ENCODE measurements around the gene IGF1R.

IGF1R gene

DNA sequence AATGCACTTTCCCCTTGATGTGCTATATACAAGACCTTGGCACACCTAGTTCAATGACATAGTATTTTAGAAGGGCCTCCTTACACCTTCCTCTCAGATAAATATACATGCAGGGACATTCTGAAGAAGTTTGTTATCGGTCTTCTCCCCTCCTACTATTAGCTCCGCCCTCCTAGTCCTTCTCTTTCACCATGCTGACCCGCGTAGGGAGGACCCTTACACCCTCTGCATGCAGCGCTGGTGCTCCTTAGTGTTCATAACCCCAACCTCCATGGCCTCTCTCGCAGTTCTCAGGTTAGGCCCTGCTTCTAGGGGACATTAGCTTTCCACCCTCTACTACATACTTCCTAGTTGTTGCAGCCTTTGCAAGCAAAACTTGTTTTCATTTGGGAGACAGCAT is 212.8 kb downstream of the IGF1R start:
- peak overlapping the region; percentile 100 for H3K27ac ChIP-seq (ENCODE audit: poor library complexity, severe bottlenecking)

DNA sequence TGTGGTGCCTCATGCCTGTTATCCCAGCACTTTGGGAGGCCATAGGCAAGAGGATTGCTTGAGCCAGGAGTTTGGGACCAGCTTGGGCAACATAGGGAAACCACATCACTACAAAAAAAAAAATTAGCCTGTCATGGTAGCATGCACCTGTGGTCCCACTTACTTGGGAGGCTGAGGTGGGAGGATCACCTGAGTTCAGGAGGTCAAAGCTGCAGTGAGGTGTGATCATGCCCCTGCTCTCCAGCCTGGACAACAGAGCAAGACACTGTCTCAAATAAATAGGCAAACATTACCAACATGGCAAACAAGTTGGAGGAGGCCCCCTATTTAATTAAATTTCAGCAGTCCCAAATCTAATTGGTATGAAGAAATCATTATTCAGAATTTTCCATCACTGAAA is 215.6 kb downstream of the IGF1R start:
- no peak overlapping the region for H3K4me3 ChIP-seq (ENCODE audit: severe bottlenecking)
- TF ChIP-seq, protein P1, sequence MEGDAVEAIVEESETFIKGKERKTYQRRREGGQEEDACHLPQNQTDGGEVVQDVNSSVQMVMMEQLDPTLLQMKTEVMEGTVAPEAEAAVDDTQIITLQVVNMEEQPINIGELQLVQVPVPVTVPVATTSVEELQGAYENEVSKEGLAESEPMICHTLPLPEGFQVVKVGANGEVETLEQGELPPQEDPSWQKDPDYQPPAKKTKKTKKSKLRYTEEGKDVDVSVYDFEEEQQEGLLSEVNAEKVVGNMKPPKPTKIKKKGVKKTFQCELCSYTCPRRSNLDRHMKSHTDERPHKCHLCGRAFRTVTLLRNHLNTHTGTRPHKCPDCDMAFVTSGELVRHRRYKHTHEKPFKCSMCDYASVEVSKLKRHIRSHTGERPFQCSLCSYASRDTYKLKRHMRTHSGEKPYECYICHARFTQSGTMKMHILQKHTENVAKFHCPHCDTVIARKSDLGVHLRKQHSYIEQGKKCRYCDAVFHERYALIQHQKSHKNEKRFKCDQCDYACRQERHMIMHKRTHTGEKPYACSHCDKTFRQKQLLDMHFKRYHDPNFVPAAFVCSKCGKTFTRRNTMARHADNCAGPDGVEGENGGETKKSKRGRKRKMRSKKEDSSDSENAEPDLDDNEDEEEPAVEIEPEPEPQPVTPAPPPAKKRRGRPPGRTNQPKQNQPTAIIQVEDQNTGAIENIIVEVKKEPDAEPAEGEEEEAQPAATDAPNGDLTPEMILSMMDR (IDR thresholded peaks at IDR 0.05; ENCODE audit: poor library complexity, severe bottlenecking): no peak
- ATAC-seq (ENCODE audit: low read depth) (no peak), DNase-seq (ENCODE audit: low spot score) (no peak)
- peak overlapping the region; percentile 100 for H3K27ac ChIP-seq (ENCODE audit: poor library complexity, severe bottlenecking)
- no peaks in the 10 kb centered on the region for H3K36me3 ChIP-seq (ENCODE audit: low read depth)
- H3K27me3 ChIP-seq (ENCODE audit: insufficient read depth, poor library complexity, severe bottlenecking): no peaks in the 10 kb centered on the region
- peaks cover 59% of the 10 kb centered on the region for H3K4me1 ChIP-seq (ENCODE audit: insufficient read depth, poor library complexity, severe bottlenecking)
- no peaks in the 10 kb centered on the region for H3K9me3 ChIP-seq (ENCODE audit: severe bottlenecking)

More for the DNA sequence above, 212.8 kb downstream of the IGF1R start:
- no peak overlapping the region for H3K4me3 ChIP-seq (ENCODE audit: severe bottlenecking)
- no peaks in the 10 kb centered on the region for H3K9me3 ChIP-seq (ENCODE audit: severe bottlenecking)
- TF ChIP-seq, protein P1 (IDR thresholded peaks at IDR 0.05; ENCODE audit: poor library complexity, severe bottlenecking): no peak
- H3K36me3 ChIP-seq (ENCODE audit: low read depth): no peaks in the 10 kb centered on the region
- DNase-seq (ENCODE audit: low spot score) (no peak), ATAC-seq (ENCODE audit: low read depth) (no peak)
- peaks cover 60% of the 10 kb centered on the region for H3K4me1 ChIP-seq (ENCODE audit: insufficient read depth, poor library complexity, severe bottlenecking)
- no peaks in the 10 kb centered on the region for H3K27me3 ChIP-seq (ENCODE audit: insufficient read depth, poor library complexity, severe bottlenecking)

DNA sequence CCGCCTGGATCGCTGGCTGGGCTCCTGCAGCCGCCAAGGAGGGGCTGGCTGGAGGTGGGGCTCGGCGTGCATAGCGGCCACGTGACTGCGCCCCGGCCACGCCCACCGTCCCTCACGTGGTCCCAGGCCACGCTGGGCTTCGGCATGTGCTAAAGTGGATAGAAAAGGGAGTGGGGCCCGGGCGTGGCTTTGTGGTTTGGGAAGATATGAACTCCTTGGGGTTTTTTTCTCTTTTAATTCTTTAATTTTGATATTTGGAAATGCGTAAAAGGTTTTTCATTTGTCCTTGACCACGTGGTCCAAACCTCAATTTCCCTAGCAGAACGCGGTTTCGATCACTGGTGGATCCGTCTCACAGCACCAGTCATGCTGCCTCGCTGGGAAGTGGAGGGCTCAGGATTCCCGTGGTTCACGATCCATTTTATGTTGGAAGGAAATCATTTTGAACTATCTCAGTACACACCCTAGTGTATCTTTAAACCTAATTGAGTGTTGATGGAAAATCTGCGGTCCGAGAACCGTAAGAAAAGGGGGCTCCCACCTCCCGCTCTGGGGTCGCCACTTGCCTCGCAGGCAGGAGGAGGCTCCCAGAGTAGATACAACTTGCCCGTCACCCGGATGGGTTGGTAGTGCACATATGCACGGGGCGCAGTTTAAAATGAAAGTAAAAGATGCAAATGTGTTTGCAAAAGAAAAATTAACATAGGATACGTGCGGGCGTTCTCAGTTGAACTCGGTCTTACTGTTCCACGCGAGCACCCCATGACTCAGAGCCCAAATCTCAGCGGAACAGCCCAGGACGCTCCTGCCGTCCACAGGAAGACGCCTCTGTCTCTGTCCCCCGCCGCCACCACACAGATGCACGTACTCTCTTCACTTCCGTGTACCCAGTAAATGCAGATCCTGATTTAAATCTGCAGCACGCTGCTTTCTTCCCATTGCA is 217.3 kb downstream of the IGF1R start:
- Histone ChIP-seq H3K36me3 (ENCODE audit: low read depth) (no peaks in the 10 kb centered on the region), H3K27me3 (ENCODE audit: insufficient read depth, poor library complexity, severe bottlenecking) (no peaks in the 10 kb centered on the region), H3K9me3 (ENCODE audit: severe bottlenecking) (no peaks in the 10 kb centered on the region), H3K4me3 (ENCODE audit: severe bottlenecking) (peak overlapping the region; percentile 21), H3K4me1 (ENCODE audit: insufficient read depth, poor library complexity, severe bottlenecking) (peaks cover 44% of the 10 kb centered on the region), H3K27ac (ENCODE audit: poor library complexity, severe bottlenecking) (peak overlapping the region; percentile 100)
- peak; percentile 93 for DNase-seq (ENCODE audit: low spot score)
- ATAC-seq (ENCODE audit: low read depth): peak; percentile 78
- TF ChIP-seq, protein P1 (IDR thresholded peaks at IDR 0.05; ENCODE audit: poor library complexity, severe bottlenecking): no peak

DNA sequence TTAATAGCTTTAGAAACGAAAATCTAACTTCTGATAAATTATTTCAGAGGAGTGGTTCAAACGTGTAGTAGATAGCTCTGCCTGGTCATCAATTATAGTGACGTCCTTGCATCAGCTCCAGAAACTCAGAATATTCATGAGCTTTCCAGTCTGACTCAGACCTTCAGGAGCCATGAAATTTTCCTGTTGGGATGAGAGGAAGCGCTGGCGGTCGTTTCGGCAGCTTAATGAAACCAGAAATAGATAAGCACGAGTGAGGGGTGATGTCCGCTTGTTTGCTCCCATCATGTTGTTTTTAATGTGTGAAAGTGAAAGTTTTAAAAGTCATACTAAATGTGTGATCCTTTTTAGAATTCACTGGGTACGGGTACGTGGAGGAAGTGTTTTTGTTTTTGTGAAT is 218.2 kb downstream of the IGF1R start:
- Histone ChIP-seq H3K36me3 (ENCODE audit: low read depth) (no peaks in the 10 kb centered on the region), H3K9me3 (ENCODE audit: severe bottlenecking) (no peaks in the 10 kb centered on the region), H3K4me1 (ENCODE audit: insufficient read depth, poor library complexity, severe bottlenecking) (peaks cover 51% of the 10 kb centered on the region), H3K27ac (ENCODE audit: poor library complexity, severe bottlenecking) (peak overlapping the region; percentile 100), H3K4me3 (ENCODE audit: severe bottlenecking) (peak overlapping the region; percentile 21), H3K27me3 (ENCODE audit: insufficient read depth, poor library complexity, severe bottlenecking) (no peaks in the 10 kb centered on the region)
- TF ChIP-seq, protein P1 (IDR thresholded peaks at IDR 0.05; ENCODE audit: poor library complexity, severe bottlenecking): no peak
- ATAC-seq (ENCODE audit: low read depth) (no peak), DNase-seq (ENCODE audit: low spot score) (no peak)

DNA sequence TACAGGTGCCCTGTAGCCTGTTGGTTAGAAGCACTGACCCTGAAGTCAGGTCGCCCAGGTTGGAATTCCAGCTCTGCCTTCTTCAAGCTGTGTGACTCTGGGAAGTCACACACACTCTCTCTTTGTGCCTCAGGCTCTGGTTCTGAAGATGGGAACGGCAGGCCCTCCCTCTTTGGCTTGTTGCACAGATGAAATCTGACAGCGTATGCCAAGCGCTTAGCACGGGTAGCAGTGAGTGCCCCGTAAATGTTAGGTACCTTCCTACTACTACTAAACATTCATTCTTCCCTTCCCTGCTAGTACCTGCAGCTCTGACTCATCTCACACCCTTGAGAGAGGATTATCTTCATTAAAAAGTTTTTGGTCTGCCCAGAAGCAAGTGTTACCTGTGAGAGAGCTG is 220.2 kb downstream of the IGF1R start:
- TF ChIP-seq, protein P1 (IDR thresholded peaks at IDR 0.05; ENCODE audit: poor library complexity, severe bottlenecking): no peak
- Histone ChIP-seq H3K4me3 (ENCODE audit: severe bottlenecking) (no peak overlapping the region), H3K9me3 (ENCODE audit: severe bottlenecking) (no peaks in the 10 kb centered on the region), H3K4me1 (ENCODE audit: insufficient read depth, poor library complexity, severe bottlenecking) (peaks cover 71% of the 10 kb centered on the region), H3K27me3 (ENCODE audit: insufficient read depth, poor library complexity, severe bottlenecking) (no peaks in the 10 kb centered on the region), H3K27ac (ENCODE audit: poor library complexity, severe bottlenecking) (peak overlapping the region; percentile 100), H3K36me3 (ENCODE audit: low read depth) (no peaks in the 10 kb centered on the region)
- no peak for DNase-seq (ENCODE audit: low spot score)
- ATAC-seq (ENCODE audit: low read depth): peak; percentile 27
